ENCODE results near the gene RPN1. TPM values are rescaled to one million over a fixed set of nuclear protein-coding genes. Genes with fewer than 3 reads are reported as not detected.

Gene RPN1
- total and polyA plus RNA-seq, 2 of the 8 experiments (the other 6 are each of a cell fraction or from before 2014, with no cell fraction given) = 165 to 211 TPM

DNA sequence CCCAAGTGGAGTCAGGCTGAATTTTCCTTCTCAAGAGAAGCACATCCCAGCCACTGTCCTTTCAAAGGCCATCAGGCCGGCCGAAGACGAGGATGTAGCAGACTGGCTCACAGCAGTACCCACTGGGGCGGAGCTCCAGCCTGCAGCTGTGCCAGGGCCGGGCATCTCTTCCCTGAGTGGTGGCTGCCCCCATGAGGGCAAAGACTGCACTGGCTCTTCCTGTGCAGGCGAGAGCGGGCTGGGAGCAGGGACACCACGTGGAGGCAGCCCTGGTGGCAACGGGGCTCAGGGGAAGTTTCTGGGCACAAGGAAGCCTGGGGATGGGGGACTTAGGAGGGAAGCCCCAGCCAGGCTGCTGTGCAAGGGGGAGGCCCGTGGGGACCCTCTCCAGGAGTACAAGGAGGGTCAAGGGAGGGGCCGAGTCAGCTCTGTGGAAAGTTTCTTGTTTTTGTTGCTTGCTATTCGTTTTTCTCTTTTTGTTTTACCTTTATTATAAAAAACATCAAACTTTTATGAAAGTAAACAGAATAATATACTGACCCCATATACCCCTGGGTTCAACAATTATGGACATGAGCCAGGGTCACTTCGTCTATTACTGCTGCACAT, 66.1 kb downstream of the RPN1 start (continued):
- TF ChIP-seq, protein P1, sequence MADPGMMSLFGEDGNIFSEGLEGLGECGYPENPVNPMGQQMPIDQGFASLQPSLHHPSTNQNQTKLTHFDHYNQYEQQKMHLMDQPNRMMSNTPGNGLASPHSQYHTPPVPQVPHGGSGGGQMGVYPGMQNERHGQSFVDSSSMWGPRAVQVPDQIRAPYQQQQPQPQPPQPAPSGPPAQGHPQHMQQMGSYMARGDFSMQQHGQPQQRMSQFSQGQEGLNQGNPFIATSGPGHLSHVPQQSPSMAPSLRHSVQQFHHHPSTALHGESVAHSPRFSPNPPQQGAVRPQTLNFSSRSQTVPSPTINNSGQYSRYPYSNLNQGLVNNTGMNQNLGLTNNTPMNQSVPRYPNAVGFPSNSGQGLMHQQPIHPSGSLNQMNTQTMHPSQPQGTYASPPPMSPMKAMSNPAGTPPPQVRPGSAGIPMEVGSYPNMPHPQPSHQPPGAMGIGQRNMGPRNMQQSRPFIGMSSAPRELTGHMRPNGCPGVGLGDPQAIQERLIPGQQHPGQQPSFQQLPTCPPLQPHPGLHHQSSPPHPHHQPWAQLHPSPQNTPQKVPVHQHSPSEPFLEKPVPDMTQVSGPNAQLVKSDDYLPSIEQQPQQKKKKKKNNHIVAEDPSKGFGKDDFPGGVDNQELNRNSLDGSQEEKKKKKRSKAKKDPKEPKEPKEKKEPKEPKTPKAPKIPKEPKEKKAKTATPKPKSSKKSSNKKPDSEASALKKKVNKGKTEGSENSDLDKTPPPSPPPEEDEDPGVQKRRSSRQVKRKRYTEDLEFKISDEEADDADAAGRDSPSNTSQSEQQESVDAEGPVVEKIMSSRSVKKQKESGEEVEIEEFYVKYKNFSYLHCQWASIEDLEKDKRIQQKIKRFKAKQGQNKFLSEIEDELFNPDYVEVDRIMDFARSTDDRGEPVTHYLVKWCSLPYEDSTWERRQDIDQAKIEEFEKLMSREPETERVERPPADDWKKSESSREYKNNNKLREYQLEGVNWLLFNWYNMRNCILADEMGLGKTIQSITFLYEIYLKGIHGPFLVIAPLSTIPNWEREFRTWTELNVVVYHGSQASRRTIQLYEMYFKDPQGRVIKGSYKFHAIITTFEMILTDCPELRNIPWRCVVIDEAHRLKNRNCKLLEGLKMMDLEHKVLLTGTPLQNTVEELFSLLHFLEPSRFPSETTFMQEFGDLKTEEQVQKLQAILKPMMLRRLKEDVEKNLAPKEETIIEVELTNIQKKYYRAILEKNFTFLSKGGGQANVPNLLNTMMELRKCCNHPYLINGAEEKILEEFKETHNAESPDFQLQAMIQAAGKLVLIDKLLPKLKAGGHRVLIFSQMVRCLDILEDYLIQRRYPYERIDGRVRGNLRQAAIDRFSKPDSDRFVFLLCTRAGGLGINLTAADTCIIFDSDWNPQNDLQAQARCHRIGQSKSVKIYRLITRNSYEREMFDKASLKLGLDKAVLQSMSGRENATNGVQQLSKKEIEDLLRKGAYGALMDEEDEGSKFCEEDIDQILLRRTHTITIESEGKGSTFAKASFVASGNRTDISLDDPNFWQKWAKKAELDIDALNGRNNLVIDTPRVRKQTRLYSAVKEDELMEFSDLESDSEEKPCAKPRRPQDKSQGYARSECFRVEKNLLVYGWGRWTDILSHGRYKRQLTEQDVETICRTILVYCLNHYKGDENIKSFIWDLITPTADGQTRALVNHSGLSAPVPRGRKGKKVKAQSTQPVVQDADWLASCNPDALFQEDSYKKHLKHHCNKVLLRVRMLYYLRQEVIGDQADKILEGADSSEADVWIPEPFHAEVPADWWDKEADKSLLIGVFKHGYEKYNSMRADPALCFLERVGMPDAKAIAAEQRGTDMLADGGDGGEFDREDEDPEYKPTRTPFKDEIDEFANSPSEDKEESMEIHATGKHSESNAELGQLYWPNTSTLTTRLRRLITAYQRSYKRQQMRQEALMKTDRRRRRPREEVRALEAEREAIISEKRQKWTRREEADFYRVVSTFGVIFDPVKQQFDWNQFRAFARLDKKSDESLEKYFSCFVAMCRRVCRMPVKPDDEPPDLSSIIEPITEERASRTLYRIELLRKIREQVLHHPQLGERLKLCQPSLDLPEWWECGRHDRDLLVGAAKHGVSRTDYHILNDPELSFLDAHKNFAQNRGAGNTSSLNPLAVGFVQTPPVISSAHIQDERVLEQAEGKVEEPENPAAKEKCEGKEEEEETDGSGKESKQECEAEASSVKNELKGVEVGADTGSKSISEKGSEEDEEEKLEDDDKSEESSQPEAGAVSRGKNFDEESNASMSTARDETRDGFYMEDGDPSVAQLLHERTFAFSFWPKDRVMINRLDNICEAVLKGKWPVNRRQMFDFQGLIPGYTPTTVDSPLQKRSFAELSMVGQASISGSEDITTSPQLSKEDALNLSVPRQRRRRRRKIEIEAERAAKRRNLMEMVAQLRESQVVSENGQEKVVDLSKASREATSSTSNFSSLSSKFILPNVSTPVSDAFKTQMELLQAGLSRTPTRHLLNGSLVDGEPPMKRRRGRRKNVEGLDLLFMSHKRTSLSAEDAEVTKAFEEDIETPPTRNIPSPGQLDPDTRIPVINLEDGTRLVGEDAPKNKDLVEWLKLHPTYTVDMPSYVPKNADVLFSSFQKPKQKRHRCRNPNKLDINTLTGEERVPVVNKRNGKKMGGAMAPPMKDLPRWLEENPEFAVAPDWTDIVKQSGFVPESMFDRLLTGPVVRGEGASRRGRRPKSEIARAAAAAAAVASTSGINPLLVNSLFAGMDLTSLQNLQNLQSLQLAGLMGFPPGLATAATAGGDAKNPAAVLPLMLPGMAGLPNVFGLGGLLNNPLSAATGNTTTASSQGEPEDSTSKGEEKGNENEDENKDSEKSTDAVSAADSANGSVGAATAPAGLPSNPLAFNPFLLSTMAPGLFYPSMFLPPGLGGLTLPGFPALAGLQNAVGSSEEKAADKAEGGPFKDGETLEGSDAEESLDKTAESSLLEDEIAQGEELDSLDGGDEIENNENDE (IDR thresholded peaks at IDR 0.05; ENCODE audit: insufficient replicate concordance, low read length) = no peak
- TF ChIP-seq TBP (IDR thresholded peaks at IDR 0.05; ENCODE audit: low read depth, low read length) (no peak), POU5F1 (IDR thresholded peaks at IDR 0.05; ENCODE audit: low read depth, low read length) (no peak), BACH1 (IDR thresholded peaks at IDR 0.05; ENCODE audit: low read length) (no peak), NANOG (IDR thresholded peaks at IDR 0.05; ENCODE audit: insufficient read depth, low read depth, low read length, poor library complexity, severe bottlenecking) (no peak)
- TF ChIP-seq, protein P2, sequence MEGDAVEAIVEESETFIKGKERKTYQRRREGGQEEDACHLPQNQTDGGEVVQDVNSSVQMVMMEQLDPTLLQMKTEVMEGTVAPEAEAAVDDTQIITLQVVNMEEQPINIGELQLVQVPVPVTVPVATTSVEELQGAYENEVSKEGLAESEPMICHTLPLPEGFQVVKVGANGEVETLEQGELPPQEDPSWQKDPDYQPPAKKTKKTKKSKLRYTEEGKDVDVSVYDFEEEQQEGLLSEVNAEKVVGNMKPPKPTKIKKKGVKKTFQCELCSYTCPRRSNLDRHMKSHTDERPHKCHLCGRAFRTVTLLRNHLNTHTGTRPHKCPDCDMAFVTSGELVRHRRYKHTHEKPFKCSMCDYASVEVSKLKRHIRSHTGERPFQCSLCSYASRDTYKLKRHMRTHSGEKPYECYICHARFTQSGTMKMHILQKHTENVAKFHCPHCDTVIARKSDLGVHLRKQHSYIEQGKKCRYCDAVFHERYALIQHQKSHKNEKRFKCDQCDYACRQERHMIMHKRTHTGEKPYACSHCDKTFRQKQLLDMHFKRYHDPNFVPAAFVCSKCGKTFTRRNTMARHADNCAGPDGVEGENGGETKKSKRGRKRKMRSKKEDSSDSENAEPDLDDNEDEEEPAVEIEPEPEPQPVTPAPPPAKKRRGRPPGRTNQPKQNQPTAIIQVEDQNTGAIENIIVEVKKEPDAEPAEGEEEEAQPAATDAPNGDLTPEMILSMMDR (IDR thresholded peaks at IDR 0.05; ENCODE audit: control extremely low read depth in 1 of 3, insufficient read depth in 1 of 3, low read depth in 1 of 3, low read length in 3 of 3) = peak in 2 of 3 experiments; percentile 95 to 97; a peak in 3 of 4 replicates
- TF ChIP-seq, protein P3, sequence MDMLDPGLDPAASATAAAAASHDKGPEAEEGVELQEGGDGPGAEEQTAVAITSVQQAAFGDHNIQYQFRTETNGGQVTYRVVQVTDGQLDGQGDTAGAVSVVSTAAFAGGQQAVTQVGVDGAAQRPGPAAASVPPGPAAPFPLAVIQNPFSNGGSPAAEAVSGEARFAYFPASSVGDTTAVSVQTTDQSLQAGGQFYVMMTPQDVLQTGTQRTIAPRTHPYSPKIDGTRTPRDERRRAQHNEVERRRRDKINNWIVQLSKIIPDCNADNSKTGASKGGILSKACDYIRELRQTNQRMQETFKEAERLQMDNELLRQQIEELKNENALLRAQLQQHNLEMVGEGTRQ (IDR thresholded peaks at IDR 0.05; ENCODE audit: low read length) = peak; percentile 74
